ENCODE data around the gene SRF.

DNA sequence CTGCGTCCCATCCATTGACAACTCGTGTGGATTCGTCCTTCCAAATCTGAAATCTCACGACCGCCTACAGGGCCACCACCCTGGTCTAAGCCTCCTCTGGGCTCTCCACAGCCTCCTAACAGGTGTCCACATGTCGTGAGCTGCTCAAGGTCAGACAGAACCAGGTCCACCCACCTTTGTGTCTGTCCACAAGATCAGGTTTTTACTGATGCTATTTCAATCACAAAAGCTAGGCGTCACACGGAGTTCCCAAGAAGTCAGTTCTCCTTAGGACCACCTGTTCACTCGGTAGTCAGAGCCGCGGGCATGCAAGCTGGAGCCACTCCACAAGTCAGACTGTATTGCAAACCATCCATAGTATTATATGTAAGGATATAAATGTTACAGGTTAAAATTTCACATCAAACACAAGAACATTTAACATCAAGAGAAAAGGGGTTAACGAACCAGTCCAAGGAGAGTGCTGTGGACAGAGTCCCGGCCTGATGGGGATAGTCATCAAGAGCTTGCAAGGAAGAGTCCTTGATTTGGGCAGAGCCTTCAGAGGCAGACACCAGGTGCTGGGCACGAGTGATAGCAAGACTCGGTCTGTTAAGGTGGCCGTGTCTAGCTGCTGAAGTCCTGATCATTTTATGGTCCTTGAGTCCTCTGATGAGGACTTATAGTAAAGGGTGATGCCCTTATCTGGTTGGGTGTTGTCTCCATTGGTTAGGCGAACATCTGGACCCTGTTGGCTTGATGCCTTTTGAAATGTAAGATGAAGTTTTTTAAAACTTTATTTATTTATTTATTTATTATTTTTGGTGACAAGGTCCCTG, 58.9 kb downstream of the SRF start:
- TF ChIP-seq, protein P1, sequence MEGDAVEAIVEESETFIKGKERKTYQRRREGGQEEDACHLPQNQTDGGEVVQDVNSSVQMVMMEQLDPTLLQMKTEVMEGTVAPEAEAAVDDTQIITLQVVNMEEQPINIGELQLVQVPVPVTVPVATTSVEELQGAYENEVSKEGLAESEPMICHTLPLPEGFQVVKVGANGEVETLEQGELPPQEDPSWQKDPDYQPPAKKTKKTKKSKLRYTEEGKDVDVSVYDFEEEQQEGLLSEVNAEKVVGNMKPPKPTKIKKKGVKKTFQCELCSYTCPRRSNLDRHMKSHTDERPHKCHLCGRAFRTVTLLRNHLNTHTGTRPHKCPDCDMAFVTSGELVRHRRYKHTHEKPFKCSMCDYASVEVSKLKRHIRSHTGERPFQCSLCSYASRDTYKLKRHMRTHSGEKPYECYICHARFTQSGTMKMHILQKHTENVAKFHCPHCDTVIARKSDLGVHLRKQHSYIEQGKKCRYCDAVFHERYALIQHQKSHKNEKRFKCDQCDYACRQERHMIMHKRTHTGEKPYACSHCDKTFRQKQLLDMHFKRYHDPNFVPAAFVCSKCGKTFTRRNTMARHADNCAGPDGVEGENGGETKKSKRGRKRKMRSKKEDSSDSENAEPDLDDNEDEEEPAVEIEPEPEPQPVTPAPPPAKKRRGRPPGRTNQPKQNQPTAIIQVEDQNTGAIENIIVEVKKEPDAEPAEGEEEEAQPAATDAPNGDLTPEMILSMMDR (IDR thresholded peaks at IDR 0.05) = no peak
- TF ChIP-seq POLR2AphosphoS5 (IDR thresholded peaks at IDR 0.05) (no peak), POLR2A (IDR thresholded peaks at IDR 0.05) (no peak), EP300 (IDR thresholded peaks at IDR 0.05) (no peak)
